ENCODE data around the gene SMIM10L1. TPM values are rescaled to one million over a fixed set of nuclear protein-coding genes. Genes with fewer than 3 reads are reported as not detected.

SMIM10L1 gene
- total RNA-seq, 4 donors from 2014 or later = 12.3 to 19.1 (median 13.5) TPM

DNA sequence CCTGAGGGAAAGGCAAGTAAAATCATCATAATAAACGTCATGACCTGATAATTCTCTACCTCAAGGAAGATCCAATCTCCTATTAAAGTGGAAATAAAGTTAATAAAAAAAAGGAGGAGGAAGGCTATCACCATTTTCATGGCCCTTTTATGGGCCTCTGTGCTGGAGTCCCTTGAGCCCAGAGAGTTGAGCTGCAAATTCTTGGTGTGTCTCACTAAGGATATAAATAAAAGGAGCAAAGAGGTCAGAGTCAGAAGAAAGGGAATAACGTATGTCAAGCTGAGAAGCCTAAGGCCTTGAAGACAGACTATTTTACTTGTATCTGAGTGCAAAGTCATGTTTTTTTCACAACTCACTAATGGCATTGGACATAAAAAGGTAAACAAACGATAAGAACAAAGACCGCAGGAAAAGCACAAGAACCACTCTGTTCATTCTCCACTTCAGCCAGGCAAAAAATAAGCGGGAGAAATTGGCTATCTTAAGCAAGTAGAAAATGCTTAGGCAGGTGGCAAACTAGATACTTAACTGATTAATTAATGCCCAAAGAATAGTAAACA lies 12.0 kb upstream of the SMIM10L1 start:
- Histone ChIP-seq H3K36me3 (peaks cover 0 to 3% (median 2%) of the 10 kb centered on the region in 4 donors), H3K27me3 (no peaks in the 10 kb centered on the region), H3K27ac (replicated peaks in 1 of 4) (no peak overlapping the region), H3K9me3 (peaks cover 0 to 3% (median 0%) of the 10 kb centered on the region in 4 donors), H3K4me1 (peaks cover 0 to 4% (median 0%) of the 10 kb centered on the region in 4 donors), H3K4me3 (no peak overlapping the region)
- TF ChIP-seq POLR2A (IDR thresholded peaks at IDR 0.05; ENCODE audit: low read depth) (no peak), POLR2AphosphoS5 (IDR thresholded peaks at IDR 0.05) (no peak), EP300 (IDR thresholded peaks at IDR 0.05) (no peak)
- TF ChIP-seq, protein P1, sequence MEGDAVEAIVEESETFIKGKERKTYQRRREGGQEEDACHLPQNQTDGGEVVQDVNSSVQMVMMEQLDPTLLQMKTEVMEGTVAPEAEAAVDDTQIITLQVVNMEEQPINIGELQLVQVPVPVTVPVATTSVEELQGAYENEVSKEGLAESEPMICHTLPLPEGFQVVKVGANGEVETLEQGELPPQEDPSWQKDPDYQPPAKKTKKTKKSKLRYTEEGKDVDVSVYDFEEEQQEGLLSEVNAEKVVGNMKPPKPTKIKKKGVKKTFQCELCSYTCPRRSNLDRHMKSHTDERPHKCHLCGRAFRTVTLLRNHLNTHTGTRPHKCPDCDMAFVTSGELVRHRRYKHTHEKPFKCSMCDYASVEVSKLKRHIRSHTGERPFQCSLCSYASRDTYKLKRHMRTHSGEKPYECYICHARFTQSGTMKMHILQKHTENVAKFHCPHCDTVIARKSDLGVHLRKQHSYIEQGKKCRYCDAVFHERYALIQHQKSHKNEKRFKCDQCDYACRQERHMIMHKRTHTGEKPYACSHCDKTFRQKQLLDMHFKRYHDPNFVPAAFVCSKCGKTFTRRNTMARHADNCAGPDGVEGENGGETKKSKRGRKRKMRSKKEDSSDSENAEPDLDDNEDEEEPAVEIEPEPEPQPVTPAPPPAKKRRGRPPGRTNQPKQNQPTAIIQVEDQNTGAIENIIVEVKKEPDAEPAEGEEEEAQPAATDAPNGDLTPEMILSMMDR (IDR thresholded peaks at IDR 0.05) = no peak
- 69% methylated on average over 5 of the region's 5 CpGs for WGBS
- DNase-seq (ENCODE audit: extremely low spot score) = no peak
- intact Hi-C loops (cut with DNase I) = no loop called here

DNA sequence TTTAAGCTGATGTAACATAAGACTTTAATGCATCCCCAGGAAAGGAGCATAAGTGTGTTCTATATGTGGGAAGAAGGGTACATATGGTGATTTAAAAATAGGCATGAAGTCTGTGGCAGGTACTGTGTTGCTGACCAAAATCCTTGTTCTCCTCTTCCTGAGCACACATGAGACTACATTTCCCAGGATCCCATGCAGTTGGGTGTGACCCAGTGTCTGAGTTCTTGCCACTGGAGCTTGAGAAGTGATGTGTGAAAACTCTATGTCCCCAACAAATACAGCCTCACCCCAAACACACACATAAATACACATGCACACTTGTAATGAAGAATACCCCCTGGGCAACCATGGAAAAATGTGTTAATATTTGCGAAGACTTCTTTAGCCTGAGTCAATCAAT lies 8.5 kb upstream of the SMIM10L1 start:
- Histone ChIP-seq H3K4me3 (no peak overlapping the region), H3K9me3 (no peaks in the 10 kb centered on the region), H3K4me1 (peaks cover 0 to 10% (median 0%) of the 10 kb centered on the region in 4 donors), H3K27me3 (no peaks in the 10 kb centered on the region), H3K36me3 (peaks cover 0 to 13% (median 8%) of the 10 kb centered on the region in 4 donors), H3K27ac (replicated peaks in 1 of 4) (no peak overlapping the region)
- WGBS = 100% methylated on average over 1 of the region's 1 CpG
- intact Hi-C loops (cut with DNase I) = no loop called here
- DNase-seq (ENCODE audit: extremely low spot score) = no peak
- TF ChIP-seq POLR2AphosphoS5 (IDR thresholded peaks at IDR 0.05) = no peak
- no peak for TF ChIP-seq POLR2A (IDR thresholded peaks at IDR 0.05; ENCODE audit: low read depth)
- TF ChIP-seq, protein P1 (IDR thresholded peaks at IDR 0.05) = no peak
- TF ChIP-seq EP300 (IDR thresholded peaks at IDR 0.05) = no peak

DNA sequence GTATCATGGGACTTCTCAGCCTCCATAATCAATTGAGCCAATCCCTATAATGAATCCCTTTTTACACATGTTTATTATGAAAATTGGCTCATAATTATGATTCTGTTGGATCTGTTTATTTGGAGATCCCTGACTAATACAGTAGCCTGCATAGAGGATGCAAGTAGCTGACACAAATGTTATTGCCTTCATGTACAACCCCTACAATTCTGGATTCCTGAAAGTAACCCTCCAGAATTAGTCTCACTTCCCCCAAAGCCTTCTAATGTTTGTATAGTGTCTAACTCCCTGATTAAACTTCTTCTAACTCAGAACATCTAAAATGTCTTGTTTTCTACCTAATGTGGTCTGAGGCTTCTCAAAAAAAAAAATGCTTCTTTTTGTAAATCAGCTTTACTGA lies 6.6 kb upstream of the SMIM10L1 start:
- Histone ChIP-seq H3K27me3 (no peaks in the 10 kb centered on the region), H3K36me3 (peaks cover 0 to 13% (median 8%) of the 10 kb centered on the region in 4 donors), H3K4me3 (no peak overlapping the region), H3K9me3 (no peaks in the 10 kb centered on the region), H3K4me1 (peaks cover 9 to 21% (median 11%) of the 10 kb centered on the region in 4 donors), H3K27ac (replicated peaks in 1 of 4) (no peak overlapping the region)
- TF ChIP-seq EP300 (IDR thresholded peaks at IDR 0.05) (no peak), POLR2AphosphoS5 (IDR thresholded peaks at IDR 0.05) (no peak), POLR2A (IDR thresholded peaks at IDR 0.05; ENCODE audit: low read depth) (no peak)
- TF ChIP-seq, protein P1 (IDR thresholded peaks at IDR 0.05) = no peak
- intact Hi-C loops (cut with DNase I) = no loop called here
- no peak for DNase-seq (ENCODE audit: extremely low spot score)

DNA sequence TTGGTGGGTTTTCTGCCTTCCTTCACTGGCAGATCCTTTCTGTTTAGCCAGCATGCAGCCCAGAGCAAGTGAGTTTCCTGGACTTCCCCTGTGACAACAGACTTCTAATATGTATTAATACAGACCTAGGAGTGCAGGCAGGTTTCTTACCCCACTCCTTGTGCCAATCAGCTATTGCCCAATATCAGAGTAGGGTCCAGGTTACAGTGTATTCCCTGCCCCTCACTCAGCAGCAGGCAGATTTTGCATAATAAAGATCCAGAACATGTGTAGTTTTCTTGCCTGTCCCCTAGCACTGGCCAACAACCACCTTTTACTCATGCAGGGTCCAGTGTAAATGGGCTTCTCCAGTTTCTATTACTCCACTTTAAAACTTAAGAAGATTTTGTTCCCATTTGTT lies 4.7 kb upstream of the SMIM10L1 start:
- DNase-seq (ENCODE audit: extremely low spot score) = no peak
- H3K9me3 ChIP-seq = no peaks in the 10 kb centered on the region
- H3K36me3 ChIP-seq = peaks cover 0 to 13% (median 5%) of the 10 kb centered on the region in 4 donors

More for the DNA sequence above, 4.7 kb upstream of the SMIM10L1 start:
- no peaks in the 10 kb centered on the region for H3K27me3 ChIP-seq
- TF ChIP-seq POLR2A (IDR thresholded peaks at IDR 0.05; ENCODE audit: low read depth) (no peak), EP300 (IDR thresholded peaks at IDR 0.05) (no peak), POLR2AphosphoS5 (IDR thresholded peaks at IDR 0.05) (no peak)
- TF ChIP-seq, protein P1 (IDR thresholded peaks at IDR 0.05) = no peak
- intact Hi-C loops (cut with DNase I) = no loop called here
- H3K27ac ChIP-seq (replicated peaks in 1 of 4) = no peak overlapping the region
- H3K4me3 ChIP-seq = no peak overlapping the region
- H3K4me1 ChIP-seq = peaks cover 22 to 34% (median 24%) of the 10 kb centered on the region in 4 donors

All from esophagus muscularis mucosa (tissue), 4 donors.